Measurements from ENCODE around the gene SLC39A3. TPM values are rescaled to one million over a fixed set of nuclear protein-coding genes. Genes with fewer than 3 reads are reported as not detected.
A peak's percentile ranks its signal among the peaks of the same experiment; 100 is the strongest.

Gene SLC39A3
- total RNA-seq, 1 experiment from 2014 or later, result 87.4 TPM

DNA sequence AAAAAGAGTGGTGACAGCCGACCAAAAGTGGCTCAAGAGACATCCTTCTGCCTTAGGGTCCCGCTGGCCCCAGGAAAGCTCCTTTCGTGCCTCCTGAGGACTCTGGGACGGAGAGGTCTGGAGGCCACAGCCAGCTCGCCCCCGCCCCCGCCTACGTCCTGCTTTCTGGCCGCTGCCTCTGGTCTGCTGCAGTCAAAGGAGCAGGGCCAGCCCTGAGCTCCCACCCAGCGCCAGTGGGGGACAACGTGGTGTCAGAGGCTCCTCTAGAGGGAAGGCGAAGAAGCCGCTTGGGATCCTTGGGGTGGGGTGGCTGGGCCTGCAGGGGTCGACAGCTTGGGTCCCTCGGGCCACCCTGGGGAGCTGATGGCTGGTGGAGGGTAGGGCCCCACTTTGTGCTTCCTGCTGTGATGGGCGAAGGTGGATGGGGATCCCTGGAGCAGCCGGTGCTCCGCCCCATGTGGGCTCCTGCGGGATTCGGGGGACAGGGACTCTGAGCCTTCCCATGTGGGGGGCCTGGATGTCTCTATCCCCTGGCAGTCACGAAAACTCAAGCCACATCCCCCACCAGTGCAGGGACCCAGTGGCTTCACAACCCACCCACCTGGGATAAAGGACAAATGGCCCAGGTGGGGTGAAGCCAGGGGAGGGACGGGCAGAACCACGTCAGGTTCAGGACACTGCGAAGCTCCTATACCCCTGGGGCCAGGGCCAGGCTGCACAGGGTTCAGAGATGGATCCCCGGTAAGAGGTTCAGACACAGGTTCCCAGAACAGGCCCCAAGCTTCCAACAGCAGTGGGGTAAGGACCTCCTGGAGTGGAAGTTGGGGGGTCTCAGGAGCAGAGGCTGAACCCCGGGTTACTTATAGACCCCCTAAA is 9.6 kb downstream of the SLC39A3 start:
- DNase-seq, result no peak
- H4K20me1 ChIP-seq (ENCODE audit: low read length), result no peaks in the 10 kb centered on the region
- intact Hi-C loops (cut with micrococcal nuclease), result no loop called here
- CTCF ChIA-PET, result no interaction called here
- H3K4me1 ChIP-seq (ENCODE audit: insufficient read depth, low read length), result peaks cover 13% of the 10 kb centered on the region
- H3K36me3 ChIP-seq (ENCODE audit: low read depth, low read length), result no peaks in the 10 kb centered on the region
- no peak for TF ChIP-seq EZH2 (IDR thresholded peaks at IDR 0.05; ENCODE audit: low read length, unreplicated experiment)
- TF ChIP-seq, protein P1, sequence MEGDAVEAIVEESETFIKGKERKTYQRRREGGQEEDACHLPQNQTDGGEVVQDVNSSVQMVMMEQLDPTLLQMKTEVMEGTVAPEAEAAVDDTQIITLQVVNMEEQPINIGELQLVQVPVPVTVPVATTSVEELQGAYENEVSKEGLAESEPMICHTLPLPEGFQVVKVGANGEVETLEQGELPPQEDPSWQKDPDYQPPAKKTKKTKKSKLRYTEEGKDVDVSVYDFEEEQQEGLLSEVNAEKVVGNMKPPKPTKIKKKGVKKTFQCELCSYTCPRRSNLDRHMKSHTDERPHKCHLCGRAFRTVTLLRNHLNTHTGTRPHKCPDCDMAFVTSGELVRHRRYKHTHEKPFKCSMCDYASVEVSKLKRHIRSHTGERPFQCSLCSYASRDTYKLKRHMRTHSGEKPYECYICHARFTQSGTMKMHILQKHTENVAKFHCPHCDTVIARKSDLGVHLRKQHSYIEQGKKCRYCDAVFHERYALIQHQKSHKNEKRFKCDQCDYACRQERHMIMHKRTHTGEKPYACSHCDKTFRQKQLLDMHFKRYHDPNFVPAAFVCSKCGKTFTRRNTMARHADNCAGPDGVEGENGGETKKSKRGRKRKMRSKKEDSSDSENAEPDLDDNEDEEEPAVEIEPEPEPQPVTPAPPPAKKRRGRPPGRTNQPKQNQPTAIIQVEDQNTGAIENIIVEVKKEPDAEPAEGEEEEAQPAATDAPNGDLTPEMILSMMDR (conservative IDR thresholded peaks at IDR 0.05; ENCODE audit: low read depth, low read length), result no peak
- TF ChIP-seq EZH2phosphoT487 (IDR thresholded peaks at IDR 0.05; ENCODE audit: borderline replicate concordance, low read length), result no peak
- POLR2A ChIA-PET (ENCODE audit: unreplicated experiment), result no interaction called here
- H3K9ac ChIP-seq (ENCODE audit: low read length), result no peak overlapping the region
- no peaks in the 10 kb centered on the region for H3K79me2 ChIP-seq (ENCODE audit: low read length)
- no peaks in the 10 kb centered on the region for H3F3A ChIP-seq (ENCODE audit: low read length, unreplicated experiment)
- H3K27ac ChIP-seq (ENCODE audit: low read length), result no peak overlapping the region
- no peaks in the 10 kb centered on the region for H3K9me2 ChIP-seq (replicated peaks; ENCODE audit: low read length)
- no peak for ATAC-seq
- H3K9me3 ChIP-seq (ENCODE audit: low read length), result no peaks in the 10 kb centered on the region
- no TSS peak for BruUV-seq (replicated peaks)
- no peaks in the 10 kb centered on the region for H3K27me3 ChIP-seq (ENCODE audit: low read length)
- no peak overlapping the region for H3K4me3 ChIP-seq (ENCODE audit: low read length)
- no peak overlapping the region for H3K4me2 ChIP-seq (ENCODE audit: low read length)
- H2AFZ ChIP-seq (ENCODE audit: low read length), result no peak overlapping the region

GRCh38 chr19:2728783-2729387 is 10.9 kb downstream of the SLC39A3 start:
- Histone ChIP-seq H3K27ac (ENCODE audit: low read length) (no peak overlapping the region), H3K4me2 (ENCODE audit: low read length) (no peak overlapping the region), H2AFZ (ENCODE audit: low read length) (no peak overlapping the region), H3K9me2 (replicated peaks; ENCODE audit: low read length) (no peaks in the 10 kb centered on the region), H3K4me3 (ENCODE audit: low read length) (no peak overlapping the region), H4K20me1 (ENCODE audit: low read length) (no peaks in the 10 kb centered on the region), H3K9ac (ENCODE audit: low read length) (no peak overlapping the region), H3F3A (ENCODE audit: low read length, unreplicated experiment) (no peaks in the 10 kb centered on the region), H3K27me3 (ENCODE audit: low read length) (no peaks in the 10 kb centered on the region), H3K36me3 (ENCODE audit: low read depth, low read length) (no peaks in the 10 kb centered on the region), H3K9me3 (ENCODE audit: low read length) (no peaks in the 10 kb centered on the region), H3K79me2 (ENCODE audit: low read length) (no peaks in the 10 kb centered on the region), H3K4me1 (ENCODE audit: insufficient read depth, low read length) (peaks cover 13% of the 10 kb centered on the region)
- TF ChIP-seq, protein P1 (conservative IDR thresholded peaks at IDR 0.05; ENCODE audit: low read depth, low read length), result no peak
- ATAC-seq, result no peak
- ChIA-PET POLR2A (ENCODE audit: unreplicated experiment) (no interaction called here), CTCF (no interaction called here)
- DNase-seq, result no peak
- intact Hi-C loops (cut with micrococcal nuclease), result no loop called here
- no TSS peak for BruUV-seq (replicated peaks)

GRCh38 chr19:2727640-2727944 is 12.2 kb downstream of the SLC39A3 start:
- H4K20me1 ChIP-seq (ENCODE audit: low read length), result no peaks in the 10 kb centered on the region
- H3K9me2 ChIP-seq (replicated peaks; ENCODE audit: low read length), result no peaks in the 10 kb centered on the region
- DNase-seq, result peak; percentile 51
- H3K4me1 ChIP-seq (ENCODE audit: insufficient read depth, low read length), result peaks cover 22% of the 10 kb centered on the region
- H3K27ac ChIP-seq (ENCODE audit: low read length), result no peak overlapping the region
- intact Hi-C loops (cut with micrococcal nuclease), result no loop called here
- no peak overlapping the region for H3K4me3 ChIP-seq (ENCODE audit: low read length)
- H3K9me3 ChIP-seq (ENCODE audit: low read length), result no peaks in the 10 kb centered on the region
- H3K36me3 ChIP-seq (ENCODE audit: low read depth, low read length), result no peaks in the 10 kb centered on the region
- H2AFZ ChIP-seq (ENCODE audit: low read length), result peak overlapping the region; percentile 53; the same call in 1 of the 2 replicates
- BruUV-seq (replicated peaks), result no TSS peak
- no peaks in the 10 kb centered on the region for H3K27me3 ChIP-seq (ENCODE audit: low read length)
- H3F3A ChIP-seq (ENCODE audit: low read length, unreplicated experiment), result no peaks in the 10 kb centered on the region
- peak; percentile 60 for ATAC-seq
- H3K79me2 ChIP-seq (ENCODE audit: low read length), result no peaks in the 10 kb centered on the region
- ChIA-PET POLR2A (ENCODE audit: unreplicated experiment) (no interaction called here), CTCF (no interaction called here)
- no peak overlapping the region for H3K9ac ChIP-seq (ENCODE audit: low read length)
- TF ChIP-seq, protein P1 (conservative IDR thresholded peaks at IDR 0.05; ENCODE audit: low read depth, low read length), result no peak
- TF ChIP-seq EZH2 (IDR thresholded peaks at IDR 0.05; ENCODE audit: low read length, unreplicated experiment), result no peak
- no peak for TF ChIP-seq EZH2phosphoT487 (IDR thresholded peaks at IDR 0.05; ENCODE audit: borderline replicate concordance, low read length)
- peak overlapping the region; percentile 71 for H3K4me2 ChIP-seq (ENCODE audit: low read length)
